ENCODE data around the gene MYH9.

The MYH9 gene

DNA sequence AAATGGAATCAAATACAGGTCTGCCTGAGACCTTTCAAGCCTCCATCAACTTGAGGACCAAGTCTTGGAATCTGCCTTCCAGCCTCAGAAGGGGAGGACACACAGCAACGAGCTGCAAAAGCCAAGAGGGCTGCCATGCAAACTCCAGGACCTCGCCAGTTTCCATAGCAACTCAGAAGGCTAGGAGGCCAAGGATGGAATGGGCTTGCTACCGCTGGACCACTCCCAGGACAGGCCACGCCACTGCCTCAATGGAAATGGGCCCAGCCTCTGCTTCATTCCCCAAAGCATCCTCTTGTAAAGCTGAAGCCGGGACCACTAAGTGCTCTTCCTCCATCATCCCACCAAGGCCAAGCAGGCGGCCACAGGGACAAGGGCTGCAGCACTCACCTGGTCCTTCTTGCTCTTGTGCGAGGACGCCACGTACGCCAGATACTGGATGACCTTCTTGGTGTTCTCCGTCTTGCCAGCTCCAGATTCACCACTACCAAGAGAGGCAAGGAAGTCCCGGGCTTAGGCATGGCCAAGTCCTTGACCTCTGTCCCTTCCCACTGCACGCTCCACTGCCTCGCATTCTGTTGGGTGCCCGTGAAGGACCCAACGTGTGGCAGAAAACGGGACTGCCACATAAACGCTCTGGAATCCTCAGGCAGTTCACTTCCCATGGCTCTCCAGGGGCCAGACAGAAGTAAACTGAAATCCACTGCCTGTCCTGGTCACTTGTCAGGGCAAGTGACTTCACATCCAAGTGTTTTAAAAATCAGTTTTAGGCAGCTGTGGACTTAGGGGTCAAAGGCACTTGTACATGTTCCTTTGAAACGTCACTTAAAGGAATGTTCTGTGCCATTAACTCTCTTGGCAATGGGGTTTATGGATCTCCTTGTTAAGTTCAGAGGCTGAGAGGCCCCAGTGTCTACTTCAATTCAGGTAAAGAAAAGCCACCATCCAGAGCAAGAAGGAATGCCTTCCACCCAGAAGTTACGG lies 61.3 kb downstream of the MYH9 start:
- no peak for TF ChIP-seq CTCF (IDR thresholded peaks at IDR 0.05; ENCODE audit: insufficient read depth, missing control alignments)
- FAIRE-seq (no peak), DNase-seq (ENCODE audit: insufficient read length, low spot score) (no peak)

- DNase-seq (ENCODE audit: insufficient read length, low spot score), result no peak
- no peak for FAIRE-seq
- no peak for TF ChIP-seq CTCF (IDR thresholded peaks at IDR 0.05; ENCODE audit: insufficient read depth, missing control alignments)
These were observed 62.4 kb downstream of the MYH9 start for GRCh38 chr22:36325154-36326031.

- DNase-seq (ENCODE audit: insufficient read length, low spot score) (no peak), FAIRE-seq (no peak)
- TF ChIP-seq CTCF (IDR thresholded peaks at IDR 0.05; ENCODE audit: insufficient read depth, missing control alignments), result no peak
These were observed 63.4 kb downstream of the MYH9 start for GRCh38 chr22:36324414-36324813.

DNA sequence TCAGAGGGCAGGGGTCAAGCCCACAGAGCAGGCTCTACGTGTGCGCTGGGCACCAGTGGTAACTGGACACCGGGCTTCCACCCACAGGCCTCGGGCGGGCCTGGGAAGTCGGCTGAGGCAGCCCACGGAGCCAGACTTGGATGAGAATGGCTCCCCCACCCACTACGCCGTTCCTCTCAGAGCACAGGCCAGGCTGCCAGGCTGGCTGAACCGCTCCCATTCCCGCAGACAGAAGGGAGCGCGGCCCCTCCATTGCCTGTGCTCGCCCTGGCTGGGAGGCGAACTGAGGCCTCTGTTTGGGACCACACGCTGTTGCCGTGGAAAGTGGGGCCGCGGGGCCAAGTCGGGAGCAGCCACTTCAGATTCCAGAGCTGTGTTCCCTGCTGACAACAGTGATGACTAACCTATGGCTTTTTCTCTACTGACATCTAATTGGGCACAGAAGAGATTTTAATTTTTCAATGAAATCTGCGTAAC lies 63.9 kb downstream of the MYH9 start:
- TF ChIP-seq CTCF (IDR thresholded peaks at IDR 0.05; ENCODE audit: insufficient read depth, missing control alignments), result no peak
- no peak for DNase-seq (ENCODE audit: insufficient read length, low spot score)
- FAIRE-seq, result no peak

DNA sequence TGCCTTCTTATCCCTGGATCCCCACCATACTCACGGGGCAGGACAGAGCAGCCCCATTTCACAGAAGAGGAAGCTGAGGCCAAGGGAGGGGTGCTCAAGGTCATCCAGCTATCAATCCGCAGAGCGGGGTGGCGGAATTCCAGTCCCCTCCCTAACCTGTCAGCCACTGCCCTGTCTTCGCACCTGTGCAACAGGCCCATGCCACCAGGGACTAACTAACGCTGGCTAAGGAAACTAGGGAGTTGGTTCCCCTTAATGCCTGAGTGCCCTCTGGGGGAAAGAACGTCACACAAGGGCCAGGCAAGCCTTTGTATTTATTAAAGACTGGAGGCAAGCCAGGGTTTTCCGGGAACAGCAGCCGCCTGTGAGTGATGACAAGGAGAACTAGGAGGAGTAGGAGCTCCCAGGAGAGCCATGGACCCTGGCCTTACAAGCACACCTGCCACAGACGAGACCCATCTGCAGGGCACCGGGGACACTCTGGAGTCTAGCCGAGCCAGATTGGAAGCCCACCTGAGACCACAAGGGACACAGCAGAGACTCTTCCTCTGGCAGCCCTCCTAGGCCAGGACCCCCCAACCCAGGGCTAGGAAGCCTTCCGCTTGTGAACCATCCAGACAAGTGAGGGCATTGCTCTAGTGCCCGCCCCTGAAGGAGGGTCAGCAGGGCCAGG lies 64.4 kb downstream of the MYH9 start:
- DNase-seq (ENCODE audit: insufficient read length, low spot score) (no peak), FAIRE-seq (no peak)
- TF ChIP-seq CTCF (IDR thresholded peaks at IDR 0.05; ENCODE audit: insufficient read depth, missing control alignments), result no peak

- DNase-seq (ENCODE audit: insufficient read length, low spot score), result no peak
- TF ChIP-seq CTCF (IDR thresholded peaks at IDR 0.05; ENCODE audit: insufficient read depth, missing control alignments), result no peak
- FAIRE-seq, result no peak
These were observed 65.2 kb downstream of the MYH9 start for GRCh38 chr22:36322602-36322915.
